HepG2 (cell line): ENCODE results near the gene BBLN. TPM values are rescaled to one million over a fixed set of nuclear protein-coding genes. Genes with fewer than 3 reads are reported as not detected.

Experiments
- NFE2L2 ChIP-seq: fragments of 150-350 bp; IDR thresholded peaks from 2 replicates; pipeline ENCODE4 v1.6.1; 2014; ENCODE audit warnings: low read length
- PHB2 ChIP-seq: fragments of 450-650 bp; IDR thresholded peaks from 2 replicates; pipeline ENCODE4 v1.6.1; 2018; ENCODE audit not compliant: partially characterized antibody
- TP53 ChIP-seq: sonication (generic); formaldehyde crosslinking; conservative IDR thresholded peaks from 2 replicates; pipeline ENCODE4 v1.4.0; 2020; ENCODE audit warnings: missing genetic modification reagents
- ZEB1 ChIP-seq: IDR thresholded peaks from 2 replicates; pipeline ENCODE4 v1.6.1; 2012; ENCODE audit warnings: mild to moderate bottlenecking, low read depth, inconsistent platforms; ENCODE audit not compliant: insufficient replicate concordance
- ZNF205 ChIP-seq: IDR thresholded peaks from 2 replicates; pipeline ENCODE4 v1.6.1; 2018; ENCODE audit warnings: missing biosample characterization, missing genetic modification reagents
- ZNF230 ChIP-seq: sonication (generic); formaldehyde crosslinking; IDR thresholded peaks from 2 replicates; pipeline ENCODE4 v1.4.0; 2020; ENCODE audit warnings: mild to moderate bottlenecking, missing genetic modification reagents
- ZNF326 ChIP-seq: sonication (generic); formaldehyde crosslinking; IDR thresholded peaks from 2 replicates; pipeline ENCODE4 v1.4.0; 2020; ENCODE audit warnings: missing genetic modification reagents, borderline replicate concordance
- ZNF570 ChIP-seq: sonication (generic); formaldehyde crosslinking; IDR thresholded peaks from 2 replicates; pipeline ENCODE4 v1.4.0; 2020; ENCODE audit warnings: mild to moderate bottlenecking, missing genetic modification reagents, borderline replicate concordance
- ZNF781 ChIP-seq: sonication (generic); formaldehyde crosslinking; IDR thresholded peaks from 2 replicates; pipeline ENCODE4 v1.5.1; 2020; ENCODE audit warnings: borderline replicate concordance, mild to moderate bottlenecking, missing genetic modification reagents; ENCODE audit errors: not compliant biosample characterization
- ZNF792 ChIP-seq: IDR thresholded peaks from 2 replicates; pipeline ENCODE4 v1.6.1; 2016
- polyA plus RNA-seq, 8 experiments: library from polyadenylated mRNA; depleted of rRNA in 3 of 8; stranded (reverse) in 7 of 8; unstranded in 1 of 8; fragments of >200 nt; fragmentation: Illumina TruSeq in 4 of 8; extraction: Trizol in 4 of 8; gene quantifications; 2 replicates each; pipeline versions ENCODE4 v1.2.1 to v1.2.3, GENCODE V29; 2011 to 2016; ENCODE audit warnings: low read depth in 4 of 8, missing spikeins in 1 of 8, mixed read lengths in 1 of 8; ENCODE audit not compliant: insufficient read depth in 1 of 8
- total RNA-seq, 5 experiments: library from RNA; depleted of rRNA; stranded (reverse); fragments of >200 nt; fragmentation: Illumina TruSeq; extraction: Trizol; gene quantifications; 2 replicates each; pipeline ENCODE4 v1.2.3, GENCODE V29; 2016; ENCODE audit warnings: low read depth in 1 of 5
- TF ChIP-seq, protein P1 (sequence below): sonication (generic); formaldehyde crosslinking; IDR thresholded peaks from one replicate; pipeline ENCODE4 v1.5.1; 2020; ENCODE audit warnings: mild to moderate bottlenecking, missing genetic modification reagents; ENCODE audit errors: not compliant biosample characterization
- TF ChIP-seq, protein P2 (sequence below): sonication (generic); formaldehyde crosslinking; IDR thresholded peaks from 2 replicates; pipeline ENCODE4 v1.5.0; 2020; ENCODE audit warnings: missing genetic modification reagents, mild to moderate bottlenecking, borderline replicate concordance
- TF ChIP-seq, protein P3 (sequence below): sonication (generic); formaldehyde crosslinking; IDR thresholded peaks from 2 replicates; pipeline ENCODE4 v1.4.0; 2020; ENCODE audit warnings: missing genetic modification reagents

Gene BBLN
- total and polyA plus RNA-seq, 2 of the 13 experiments (the other 11 are each of a cell fraction or from before 2014, with no cell fraction given), result 27.6 to 33.1 TPM

DNA sequence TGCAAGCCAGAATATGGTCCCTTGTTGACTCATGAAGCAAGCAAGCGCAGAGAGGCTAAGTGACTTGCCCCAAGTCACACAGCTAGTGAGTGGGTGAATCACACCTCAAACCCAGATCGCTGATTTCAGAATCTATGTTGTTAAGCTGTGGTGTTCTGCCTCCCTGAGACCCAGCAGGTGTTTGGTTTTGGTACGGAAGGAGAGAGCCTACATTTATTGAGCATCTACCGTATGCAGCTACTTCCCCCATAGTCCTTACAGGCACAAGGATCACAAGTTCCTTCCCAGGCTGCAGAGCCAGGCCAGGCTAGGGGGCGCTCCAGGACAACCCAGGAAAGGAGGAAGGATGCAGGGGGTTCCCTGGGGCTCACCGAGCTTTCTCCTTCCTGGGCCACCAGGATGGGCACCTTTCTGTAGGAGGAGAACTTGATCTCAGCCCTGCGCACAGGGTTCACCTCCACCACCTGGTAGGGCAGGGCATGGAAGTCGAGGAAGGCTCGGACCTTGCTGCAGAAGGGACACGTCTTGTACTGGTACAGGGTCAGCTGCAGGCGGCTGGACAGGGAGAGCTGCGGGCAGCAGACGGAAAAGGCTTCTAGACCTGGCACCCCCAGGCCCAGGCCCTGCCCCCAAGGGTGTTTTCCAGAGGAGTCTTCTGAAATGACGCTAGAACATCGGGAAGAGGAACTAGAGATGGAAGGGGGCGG is 35.0 kb upstream of the BBLN start (continued):
- TF ChIP-seq, protein P1, sequence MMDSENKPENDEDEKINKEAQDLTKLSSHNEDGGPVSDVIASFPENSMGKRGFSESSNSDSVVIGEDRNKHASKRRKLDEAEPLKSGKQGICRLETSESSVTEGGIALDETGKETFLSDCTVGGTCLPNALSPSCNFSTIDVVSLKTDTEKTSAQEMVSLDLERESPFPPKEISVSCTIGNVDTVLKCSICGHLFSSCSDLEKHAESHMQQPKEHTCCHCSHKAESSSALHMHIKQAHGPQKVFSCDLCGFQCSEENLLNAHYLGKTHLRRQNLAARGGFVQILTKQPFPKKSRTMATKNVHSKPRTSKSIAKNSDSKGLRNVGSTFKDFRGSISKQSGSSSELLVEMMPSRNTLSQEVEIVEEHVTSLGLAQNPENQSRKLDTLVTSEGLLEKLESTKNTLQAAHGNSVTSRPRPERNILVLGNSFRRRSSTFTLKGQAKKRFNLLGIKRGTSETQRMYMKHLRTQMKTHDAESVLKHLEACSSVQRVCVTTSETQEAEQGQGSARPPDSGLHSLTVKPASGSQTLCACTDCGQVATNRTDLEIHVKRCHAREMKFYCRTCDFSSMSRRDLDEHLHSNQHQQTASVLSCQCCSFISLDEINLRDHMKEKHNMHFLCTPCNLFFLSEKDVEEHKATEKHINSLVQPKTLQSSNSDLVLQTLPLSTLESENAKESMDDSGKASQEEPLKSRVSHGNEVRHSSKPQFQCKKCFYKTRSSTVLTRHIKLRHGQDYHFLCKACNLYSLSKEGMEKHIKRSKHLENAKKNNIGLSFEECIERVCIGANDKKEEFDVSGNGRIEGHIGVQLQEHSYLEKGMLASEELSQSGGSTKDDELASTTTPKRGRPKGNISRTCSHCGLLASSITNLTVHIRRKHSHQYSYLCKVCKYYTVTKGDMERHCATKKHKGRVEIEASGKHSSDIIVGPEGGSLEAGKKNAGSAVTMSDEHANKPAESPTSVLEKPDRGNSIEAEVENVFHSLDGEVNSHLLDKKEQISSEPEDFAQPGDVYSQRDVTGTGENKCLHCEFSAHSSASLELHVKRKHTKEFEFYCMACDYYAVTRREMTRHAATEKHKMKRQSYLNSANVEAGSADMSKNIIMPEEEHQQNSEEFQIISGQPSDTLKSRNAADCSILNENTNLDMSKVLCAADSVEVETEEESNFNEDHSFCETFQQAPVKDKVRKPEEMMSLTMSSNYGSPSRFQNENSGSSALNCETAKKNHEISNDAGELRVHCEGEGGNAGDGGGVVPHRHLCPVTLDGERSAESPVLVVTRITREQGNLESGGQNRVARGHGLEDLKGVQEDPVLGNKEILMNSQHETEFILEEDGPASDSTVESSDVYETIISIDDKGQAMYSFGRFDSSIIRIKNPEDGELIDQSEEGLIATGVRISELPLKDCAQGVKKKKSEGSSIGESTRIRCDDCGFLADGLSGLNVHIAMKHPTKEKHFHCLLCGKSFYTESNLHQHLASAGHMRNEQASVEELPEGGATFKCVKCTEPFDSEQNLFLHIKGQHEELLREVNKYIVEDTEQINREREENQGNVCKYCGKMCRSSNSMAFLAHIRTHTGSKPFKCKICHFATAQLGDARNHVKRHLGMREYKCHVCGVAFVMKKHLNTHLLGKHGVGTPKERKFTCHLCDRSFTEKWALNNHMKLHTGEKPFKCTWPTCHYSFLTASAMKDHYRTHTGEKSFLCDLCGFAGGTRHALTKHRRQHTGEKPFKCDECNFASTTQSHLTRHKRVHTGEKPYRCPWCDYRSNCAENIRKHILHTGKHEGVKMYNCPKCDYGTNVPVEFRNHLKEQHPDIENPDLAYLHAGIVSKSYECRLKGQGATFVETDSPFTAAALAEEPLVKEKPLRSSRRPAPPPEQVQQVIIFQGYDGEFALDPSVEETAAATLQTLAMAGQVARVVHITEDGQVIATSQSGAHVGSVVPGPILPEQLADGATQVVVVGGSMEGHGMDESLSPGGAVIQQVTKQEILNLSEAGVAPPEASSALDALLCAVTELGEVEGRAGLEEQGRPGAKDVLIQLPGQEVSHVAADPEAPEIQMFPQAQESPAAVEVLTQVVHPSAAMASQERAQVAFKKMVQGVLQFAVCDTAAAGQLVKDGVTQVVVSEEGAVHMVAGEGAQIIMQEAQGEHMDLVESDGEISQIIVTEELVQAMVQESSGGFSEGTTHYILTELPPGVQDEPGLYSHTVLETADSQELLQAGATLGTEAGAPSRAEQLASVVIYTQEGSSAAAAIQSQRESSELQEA (CRISPR knock-in tag), result no peak
- TF ChIP-seq ZNF326 (CRISPR knock-in tag) (no peak), ZNF570 (no peak), ZNF792 (CRISPR knock-in tag) (no peak; the same call in 1 of the 2 replicates), PHB2 (no peak), NFE2L2 (no peak), ZEB1 (no peak), TP53 (CRISPR knock-in tag) (no peak), ZNF205 (no peak), ZNF230 (CRISPR knock-in tag) (no peak), ZNF781 (no peak)
- TF ChIP-seq, protein P2, sequence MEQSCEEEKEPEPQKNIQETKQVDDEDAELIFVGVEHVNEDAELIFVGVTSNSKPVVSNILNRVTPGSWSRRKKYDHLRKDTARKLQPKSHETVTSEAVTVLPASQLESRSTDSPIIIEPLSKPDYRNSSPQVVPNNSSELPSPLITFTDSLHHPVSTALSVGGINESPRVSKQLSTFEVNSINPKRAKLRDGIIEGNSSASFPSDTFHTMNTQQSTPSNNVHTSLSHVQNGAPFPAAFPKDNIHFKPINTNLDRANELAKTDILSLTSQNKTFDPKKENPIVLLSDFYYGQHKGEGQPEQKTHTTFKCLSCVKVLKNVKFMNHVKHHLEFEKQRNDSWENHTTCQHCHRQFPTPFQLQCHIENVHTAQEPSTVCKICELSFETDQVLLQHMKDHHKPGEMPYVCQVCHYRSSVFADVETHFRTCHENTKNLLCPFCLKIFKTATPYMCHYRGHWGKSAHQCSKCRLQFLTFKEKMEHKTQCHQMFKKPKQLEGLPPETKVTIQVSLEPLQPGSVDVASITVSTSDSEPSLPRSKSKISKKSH (CRISPR knock-in tag), result no peak
- TF ChIP-seq, protein P3, sequence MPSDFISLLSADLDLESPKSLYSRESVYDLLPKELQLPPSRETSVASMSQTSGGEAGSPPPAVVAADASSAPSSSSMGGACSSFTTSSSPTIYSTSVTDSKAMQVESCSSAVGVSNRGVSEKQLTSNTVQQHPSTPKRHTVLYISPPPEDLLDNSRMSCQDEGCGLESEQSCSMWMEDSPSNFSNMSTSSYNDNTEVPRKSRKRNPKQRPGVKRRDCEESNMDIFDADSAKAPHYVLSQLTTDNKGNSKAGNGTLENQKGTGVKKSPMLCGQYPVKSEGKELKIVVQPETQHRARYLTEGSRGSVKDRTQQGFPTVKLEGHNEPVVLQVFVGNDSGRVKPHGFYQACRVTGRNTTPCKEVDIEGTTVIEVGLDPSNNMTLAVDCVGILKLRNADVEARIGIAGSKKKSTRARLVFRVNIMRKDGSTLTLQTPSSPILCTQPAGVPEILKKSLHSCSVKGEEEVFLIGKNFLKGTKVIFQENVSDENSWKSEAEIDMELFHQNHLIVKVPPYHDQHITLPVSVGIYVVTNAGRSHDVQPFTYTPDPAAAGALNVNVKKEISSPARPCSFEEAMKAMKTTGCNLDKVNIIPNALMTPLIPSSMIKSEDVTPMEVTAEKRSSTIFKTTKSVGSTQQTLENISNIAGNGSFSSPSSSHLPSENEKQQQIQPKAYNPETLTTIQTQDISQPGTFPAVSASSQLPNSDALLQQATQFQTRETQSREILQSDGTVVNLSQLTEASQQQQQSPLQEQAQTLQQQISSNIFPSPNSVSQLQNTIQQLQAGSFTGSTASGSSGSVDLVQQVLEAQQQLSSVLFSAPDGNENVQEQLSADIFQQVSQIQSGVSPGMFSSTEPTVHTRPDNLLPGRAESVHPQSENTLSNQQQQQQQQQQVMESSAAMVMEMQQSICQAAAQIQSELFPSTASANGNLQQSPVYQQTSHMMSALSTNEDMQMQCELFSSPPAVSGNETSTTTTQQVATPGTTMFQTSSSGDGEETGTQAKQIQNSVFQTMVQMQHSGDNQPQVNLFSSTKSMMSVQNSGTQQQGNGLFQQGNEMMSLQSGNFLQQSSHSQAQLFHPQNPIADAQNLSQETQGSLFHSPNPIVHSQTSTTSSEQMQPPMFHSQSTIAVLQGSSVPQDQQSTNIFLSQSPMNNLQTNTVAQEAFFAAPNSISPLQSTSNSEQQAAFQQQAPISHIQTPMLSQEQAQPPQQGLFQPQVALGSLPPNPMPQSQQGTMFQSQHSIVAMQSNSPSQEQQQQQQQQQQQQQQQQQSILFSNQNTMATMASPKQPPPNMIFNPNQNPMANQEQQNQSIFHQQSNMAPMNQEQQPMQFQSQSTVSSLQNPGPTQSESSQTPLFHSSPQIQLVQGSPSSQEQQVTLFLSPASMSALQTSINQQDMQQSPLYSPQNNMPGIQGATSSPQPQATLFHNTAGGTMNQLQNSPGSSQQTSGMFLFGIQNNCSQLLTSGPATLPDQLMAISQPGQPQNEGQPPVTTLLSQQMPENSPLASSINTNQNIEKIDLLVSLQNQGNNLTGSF (CRISPR knock-in tag), result no peak
